Breast epithelium (tissue), 4 donors: ENCODE results near the gene MAMDC4. TPM values are rescaled to one million over a fixed set of nuclear protein-coding genes. Genes with fewer than 3 reads are reported as not detected.

ENCODE experiments used
- DNase-seq, 2 donors: peaks; one replicate each; pipeline ENCODE4 v3.0.0-alpha.2; 2019; ENCODE audit warnings: low spot score in 2 of 2
- H3K27ac ChIP-seq, 2 donors: fragments of 200-600 bp; sonication (generic) in 1 of 2; one replicate each; pipeline ENCODE4 v1.5.1; 2016 to 2019; ENCODE audit warnings: mild to moderate bottlenecking in 1 of 2
- H3K27me3 ChIP-seq, 2 donors: fragments of 200-600 bp; sonication (generic) in 1 of 2; one replicate each; pipeline versions ENCODE4 v1.5.1 to v1.6.0; 2017 to 2019; ENCODE audit warnings: control low read depth in 1 of 2, mild to moderate bottlenecking in 1 of 2
- H3K36me3 ChIP-seq: fragments of 200-600 bp; one replicate; pipeline ENCODE4 v1.5.1; 2019
- H3K4me1 ChIP-seq, 2 donors: fragments of 200-600 bp; sonication (generic); one replicate each; pipeline ENCODE4 v1.5.1; 2016 to 2019; ENCODE audit warnings: control low read depth in 1 of 2
- H3K4me3 ChIP-seq, 3 donors: fragments of 200-600 bp; sonication (generic); 1 replicate in 2 of 3; 2 replicates in 1 of 3; pipeline ENCODE4 v1.5.1; 2016 to 2019; ENCODE audit warnings: mild to moderate bottlenecking in 3 of 3, moderate library complexity in 2 of 3
- H3K9me3 ChIP-seq, 2 donors: fragments of 200-600 bp; sonication (generic) in 1 of 2; one replicate each; pipeline ENCODE4 v1.5.1; 2016 to 2019; ENCODE audit warnings: control low read depth in 1 of 2
- CTCF ChIP-seq, 3 donors: fragments of 450-650 bp; IDR thresholded peaks; one replicate each; pipeline ENCODE4 v1.5.1; 2016 to 2017; ENCODE audit warnings: antibody characterized with exemption in 3 of 3, mild to moderate bottlenecking in 3 of 3, moderate library complexity in 3 of 3
- POLR2A ChIP-seq: fragments of 450-650 bp; IDR thresholded peaks from one replicate; pipeline ENCODE4 v1.6.1; 2016; ENCODE audit warnings: antibody characterized with exemption, mild to moderate bottlenecking, moderate library complexity
- POLR2AphosphoS5 ChIP-seq, 3 donors: sonication (generic); formaldehyde crosslinking; IDR thresholded peaks; one replicate each; pipeline ENCODE4 v1.6.1; 2017; ENCODE audit warnings: antibody characterized with exemption in 3 of 3
- intact Hi-C: fragments of 100-400 bp; cut with DNase I; formaldehyde crosslinking; loops from one replicate; pipeline ENCODE4 v1.15.1; 2023; ENCODE audit warnings: low total_unique reads
- total RNA-seq, 3 donors: library from RNA; depleted of rRNA; stranded (reverse); fragments of >200 nt; gene quantifications; one replicate each; pipeline ENCODE4 v1.1.0, GENCODE V29; 2016

MAMDC4 gene
- total RNA-seq, 3 donors from 2014 or later: 0.64 to 5.6 (median 3.4) TPM

- no peaks in the 10 kb centered on the region for H3K36me3 ChIP-seq
- no peak for DNase-seq
- no peaks in the 10 kb centered on the region for H3K9me3 ChIP-seq
- intact Hi-C loops: no loop called here
- no peak for TF ChIP-seq POLR2A
- TF ChIP-seq POLR2AphosphoS5 (IDR thresholded peaks at IDR 0.05): no peak
- no peak overlapping the region for H3K27ac ChIP-seq
- H3K4me1 ChIP-seq: peaks cover 3 to 13% of the 10 kb centered on the region in 2 donors
- no peaks in the 10 kb centered on the region for H3K27me3 ChIP-seq
- no peak overlapping the region for H3K4me3 ChIP-seq
These were observed 1.5 kb downstream of the MAMDC4 start for GRCh38 chr9:136853596-136854112.

GRCh38 chr9:136854113-136854841 lies 2.1 kb downstream of the MAMDC4 start:
- TF ChIP-seq POLR2AphosphoS5 (IDR thresholded peaks at IDR 0.05) (no peak), CTCF (IDR thresholded peaks at IDR 0.05) (no peak), POLR2A (no peak)
- H3K4me3 ChIP-seq: no peak overlapping the region
- peaks cover 3 to 20% of the 10 kb centered on the region in 2 donors for H3K4me1 ChIP-seq
- no peaks in the 10 kb centered on the region for H3K36me3 ChIP-seq
- DNase-seq: no peak
- intact Hi-C loops: no loop called here
- H3K27ac ChIP-seq: no peak overlapping the region
- no peaks in the 10 kb centered on the region for H3K27me3 ChIP-seq
- H3K9me3 ChIP-seq: no peaks in the 10 kb centered on the region

- no peak for DNase-seq
- TF ChIP-seq CTCF (IDR thresholded peaks at IDR 0.05): no peak
- no peak for TF ChIP-seq POLR2AphosphoS5 (IDR thresholded peaks at IDR 0.05)
- TF ChIP-seq POLR2A: no peak
- Histone ChIP-seq H3K9me3 (no peaks in the 10 kb centered on the region), H3K4me3 (no peak overlapping the region), H3K27ac (no peak overlapping the region), H3K36me3 (no peaks in the 10 kb centered on the region), H3K4me1 (peaks cover 3 to 19% of the 10 kb centered on the region in 2 donors), H3K27me3 (no peaks in the 10 kb centered on the region)
- intact Hi-C loops: no loop called here
These were observed 2.8 kb downstream of the MAMDC4 start for GRCh38 chr9:136854842-136855460.

GRCh38 chr9:136855461-136856078 lies 3.4 kb downstream of the MAMDC4 start:
- TF ChIP-seq POLR2AphosphoS5 (IDR thresholded peaks at IDR 0.05) (no peak), CTCF (IDR thresholded peaks at IDR 0.05) (no peak), POLR2A (no peak)
- no peaks in the 10 kb centered on the region for H3K36me3 ChIP-seq
- H3K27ac ChIP-seq: no peak overlapping the region
- no peak overlapping the region for H3K4me3 ChIP-seq
- no peaks in the 10 kb centered on the region for H3K27me3 ChIP-seq
- DNase-seq: no peak
- intact Hi-C loops: no loop called here
- no peaks in the 10 kb centered on the region for H3K9me3 ChIP-seq
- H3K4me1 ChIP-seq: peaks cover 0 to 12% of the 10 kb centered on the region in 2 donors

GRCh38 chr9:136856079-136856476 lies 3.9 kb downstream of the MAMDC4 start:
- no peak overlapping the region for H3K27ac ChIP-seq
- H3K4me1 ChIP-seq: peaks cover 0 to 12% of the 10 kb centered on the region in 2 donors
- H3K27me3 ChIP-seq: no peaks in the 10 kb centered on the region
- DNase-seq: no peak
- TF ChIP-seq POLR2AphosphoS5 (IDR thresholded peaks at IDR 0.05): no peak
- TF ChIP-seq POLR2A: no peak
- TF ChIP-seq CTCF (IDR thresholded peaks at IDR 0.05): no peak
- no peaks in the 10 kb centered on the region for H3K9me3 ChIP-seq
- no peak overlapping the region for H3K4me3 ChIP-seq
- intact Hi-C loops: no loop called here
- H3K36me3 ChIP-seq: no peaks in the 10 kb centered on the region
